Endodermal cell (in vitro differentiated cells): ENCODE measurements around the gene MAMSTR. TPM values are rescaled to one million over a fixed set of nuclear protein-coding genes. Genes with fewer than 3 reads are reported as not detected.

Experiments
- DNase-seq: peaks from one replicate; pipeline ENCODE4 v3.0.0-alpha.2; 2017
- H3K27ac ChIP-seq: 2 replicates; pipeline ENCODE4 v1.5.1; 2013; ENCODE audit warnings: mild to moderate bottlenecking, low read depth, low read length, moderate library complexity
- H3K27me3 ChIP-seq: 2 replicates; pipeline ENCODE4 v1.6.1; 2013; ENCODE audit warnings: mild to moderate bottlenecking, low read length, moderate library complexity; ENCODE audit not compliant: insufficient read depth, control insufficient read depth, poor library complexity, severe bottlenecking
- H3K36me3 ChIP-seq: 2 replicates; pipeline ENCODE4 v1.7.0; 2013; ENCODE audit warnings: mild to moderate bottlenecking, low read length, moderate library complexity; ENCODE audit not compliant: control insufficient read depth, insufficient read depth
- H3K4me1 ChIP-seq: one replicate; pipeline ENCODE4 v1.7.0; 2013; ENCODE audit warnings: low read length; ENCODE audit not compliant: control insufficient read depth, insufficient read depth
- H3K4me3 ChIP-seq: 2 replicates; pipeline ENCODE4 v1.5.1; 2013; ENCODE audit warnings: mild to moderate bottlenecking, low read length, moderate library complexity
- H3K9ac ChIP-seq: 2 replicates; pipeline ENCODE4 v1.6.1; 2013; ENCODE audit warnings: mild to moderate bottlenecking, low read length, moderate library complexity; ENCODE audit not compliant: poor library complexity, severe bottlenecking; ENCODE audit errors: extremely low read depth
- H3K9me3 ChIP-seq: 2 replicates; pipeline ENCODE4 v1.6.1; 2013; ENCODE audit warnings: mild to moderate bottlenecking, low read length, moderate library complexity; ENCODE audit not compliant: control insufficient read depth
- H3K27ac Mint-ChIP-seq: 2 replicates; pipeline ENCODE4 v1.8.0; 2020; ENCODE audit warnings: mixed read lengths
- H3K27me3 Mint-ChIP-seq: 2 replicates; pipeline ENCODE4 v1.8.0; 2021; ENCODE audit warnings: mild to moderate bottlenecking, mixed read lengths; ENCODE audit not compliant: insufficient read depth
- H3K36me3 Mint-ChIP-seq: 2 replicates; pipeline ENCODE4 v1.8.0; 2020; ENCODE audit warnings: low read depth, mixed read lengths
- H3K4me1 Mint-ChIP-seq: 2 replicates; pipeline ENCODE4 v1.8.0; 2020; ENCODE audit warnings: mixed read lengths
- H3K4me3 Mint-ChIP-seq: 2 replicates; pipeline ENCODE4 v1.8.0; 2020; ENCODE audit warnings: mild to moderate bottlenecking, moderate library complexity, mixed read lengths
- H3K9me3 Mint-ChIP-seq: 2 replicates; pipeline ENCODE4 v1.8.0; 2020; ENCODE audit warnings: mild to moderate bottlenecking, mixed read lengths
- CTCF ChIP-seq: fragments of 200-600 bp; sonication (generic); conservative IDR thresholded peaks from 2 replicates; pipeline ENCODE4 v1.5.0; 2021; ENCODE audit warnings: antibody characterized with exemption, mild to moderate bottlenecking
- WGBS, 2 experiments: methylation state at CpG; one replicate each; pipeline versions ENCODE4 v1.1.5 to v1.1.7; 2013; ENCODE audit warnings: missing lambda C conversion rate in 2 of 2, mixed read lengths in 1 of 2; ENCODE audit not compliant: insufficient coverage in 1 of 2, insufficient read length in 1 of 2; 5-methylcytosine and 5-hydroxymethylcytosine counted together
- total RNA-seq, 2 donors: library from RNA; stranded (reverse); fragmentation: NEBNext Ultra II Directional in 1 of 2; extraction: Animal tissue kit (Norgen Biotek cat#: 25700) in 1 of 2; gene quantifications; 2 replicates in 1 of 2; 3 replicates in 1 of 2; pipeline ENCODE4 v1.2.1, GENCODE V29; 2021

MAMSTR gene
- total RNA-seq, 2 donors from 2014 or later, result 1.9 to 2.3 TPM

- H3K36me3 Mint-ChIP-seq, result peaks cover 6% of the 10 kb centered on the region
- H3K27me3 Mint-ChIP-seq, result peaks cover 26% of the 10 kb centered on the region
- Histone ChIP-seq H3K9ac (no peak within 1 kb of the TSS), H3K36me3 (peaks cover 3% of the 10 kb centered on the region), H3K4me3 (no peak within 1 kb of the TSS), H3K9me3 (no peaks in the 10 kb centered on the region), H3K4me1 (no peaks in the 10 kb centered on the region), H3K27me3 (peaks cover 14% of the 10 kb centered on the region), H3K27ac (no peak within 1 kb of the TSS)
- no peak within 1 kb of the TSS for H3K4me3 Mint-ChIP-seq
- peak; percentile 57 for DNase-seq
- peaks cover 11% of the 10 kb centered on the region for H3K4me1 Mint-ChIP-seq
- WGBS, 2 experiments, result 89 to 93% methylated on average over 4 of the region's 4 CpGs
- H3K27ac Mint-ChIP-seq, result no peak within 1 kb of the TSS
- no peak for TF ChIP-seq CTCF
- no peaks in the 10 kb centered on the region for H3K9me3 Mint-ChIP-seq
Measured at GRCh38 chr19:48755084-48755641, 35.6 kb upstream of the MAMSTR start, which contains the start of gene FGF21. TSS of gene FGF21 (plus strand) at chr19:48755524. CDS start at chr19:48756237, 713 bp downstream.

GRCh38 chr19:48752496-48753365 lies 33.2 kb upstream of the MAMSTR start, which contains the start of gene FUT1:
TSS of gene FUT1 (minus strand) at chr19:48752641. CDS start at chr19:48751281, 1,360 bp downstream.
- peak within 1 kb of the TSS; percentile 22 for H3K9ac ChIP-seq
- H3K4me1 ChIP-seq, result no peaks in the 10 kb centered on the region
- Mint-ChIP-seq H3K36me3 (peaks cover 9% of the 10 kb centered on the region), H3K4me3 (peak within 1 kb of the TSS; percentile 81), H3K27ac (peak within 1 kb of the TSS; percentile 82), H3K9me3 (no peaks in the 10 kb centered on the region), H3K4me1 (peaks cover 11% of the 10 kb centered on the region), H3K27me3 (peaks cover 26% of the 10 kb centered on the region)
- peak; percentile 98 for DNase-seq
- peak within 1 kb of the TSS; percentile 84 for H3K4me3 ChIP-seq
- H3K36me3 ChIP-seq, result peaks cover 10% of the 10 kb centered on the region
- WGBS, 2 experiments, result 1 to 3% methylated on average over 48 to 73 of the region's 73 CpGs
- H3K27me3 ChIP-seq, result peaks cover 14% of the 10 kb centered on the region
- peak; percentile 67 for TF ChIP-seq CTCF
- H3K9me3 ChIP-seq, result no peaks in the 10 kb centered on the region
- no peak within 1 kb of the TSS for H3K27ac ChIP-seq

GRCh38 chr19:48751845-48752495 lies 32.4 kb upstream of the MAMSTR start:
- Histone ChIP-seq H3K27me3 (peaks cover 14% of the 10 kb centered on the region), H3K9ac (peak overlapping the region; percentile 22), H3K4me1 (no peaks in the 10 kb centered on the region), H3K27ac (no peak overlapping the region), H3K9me3 (no peaks in the 10 kb centered on the region), H3K4me3 (peak overlapping the region; percentile 84), H3K36me3 (peaks cover 10% of the 10 kb centered on the region)
- Mint-ChIP-seq H3K36me3 (peaks cover 9% of the 10 kb centered on the region), H3K4me3 (peak overlapping the region; percentile 81), H3K9me3 (no peaks in the 10 kb centered on the region), H3K27ac (peak overlapping the region; percentile 82), H3K4me1 (peaks cover 13% of the 10 kb centered on the region), H3K27me3 (peaks cover 26% of the 10 kb centered on the region)
- no peak for TF ChIP-seq CTCF
- DNase-seq, result no peak
- 30 to 56% methylated on average over 13 to 20 of the region's 20 CpGs for WGBS, 2 experiments
